SK-N-SH treated with all-trans-retinoic acid at 6 μM for 48 hours (cell line): ENCODE data around the gene PLCH2.

Source experiments
- ATAC-seq: fragments of 200-7000 bp; cut with Tn5 transposase; 3 replicates; pipeline ENCODE4 v1.9.1; 2020; ENCODE audit warnings: mild to moderate bottlenecking, moderate library complexity
- BACH2 ChIP-seq: fragments of 250-450 bp; sonication (Bioruptor Pico); IDR thresholded peaks from 2 replicates; pipeline ENCODE4 v1.9.0; 2021; ENCODE audit warnings: mild to moderate bottlenecking, borderline replicate concordance
- CSDC2 ChIP-seq: fragments of 250-450 bp; sonication (Bioruptor Pico); IDR thresholded peaks from 2 replicates; pipeline ENCODE4 v1.5.0; 2020; ENCODE audit warnings: mild to moderate bottlenecking, moderate library complexity
- CSRNP3 ChIP-seq: fragments of 250-450 bp; sonication (Bioruptor Pico); IDR thresholded peaks from 2 replicates; pipeline ENCODE4 v1.5.1; 2021; ENCODE audit warnings: mild to moderate bottlenecking, moderate library complexity
- GLIS3 ChIP-seq: fragments of 250-450 bp; sonication (Bioruptor Pico); IDR thresholded peaks from 2 replicates; pipeline ENCODE4 v1.5.0; 2020; ENCODE audit warnings: mild to moderate bottlenecking, moderate library complexity
- PPARA ChIP-seq: fragments of 250-450 bp; sonication (Bioruptor Pico); IDR thresholded peaks from 2 replicates; pipeline ENCODE4 v1.5.0; 2020; ENCODE audit warnings: mild to moderate bottlenecking, borderline replicate concordance
- SNAI2 ChIP-seq: fragments of 250-450 bp; sonication (Bioruptor Pico); IDR thresholded peaks from 2 replicates; pipeline ENCODE4 v1.5.0; 2020; ENCODE audit warnings: mild to moderate bottlenecking, moderate library complexity
- TCF4 ChIP-seq: fragments of 250-450 bp; sonication (Bioruptor Pico); IDR thresholded peaks from 2 replicates; pipeline ENCODE4 v1.8.0; 2021; ENCODE audit warnings: mild to moderate bottlenecking, moderate library complexity, borderline replicate concordance
- ZC3H10 ChIP-seq: fragments of 250-450 bp; sonication (Bioruptor Pico); IDR thresholded peaks from 2 replicates; pipeline ENCODE4 v1.5.1; 2021; ENCODE audit warnings: mild to moderate bottlenecking, moderate library complexity
- ZFP3 ChIP-seq: fragments of 250-450 bp; sonication (Bioruptor Pico); IDR thresholded peaks from 2 replicates; pipeline ENCODE4 v1.5.0; 2020; ENCODE audit warnings: mild to moderate bottlenecking, moderate library complexity
- ZFP30 ChIP-seq: fragments of 450-650 bp; formaldehyde crosslinking; IDR thresholded peaks from 2 replicates; pipeline ENCODE4 v1.5.0; 2022; ENCODE audit warnings: mild to moderate bottlenecking, moderate library complexity
- ZNF565 ChIP-seq: fragments of 450-650 bp; formaldehyde crosslinking; conservative IDR thresholded peaks from 2 replicates; pipeline ENCODE4 v1.5.0; 2020; ENCODE audit warnings: low read depth, mild to moderate bottlenecking, moderate library complexity
- ZNF70 ChIP-seq: fragments of 450-650 bp; formaldehyde crosslinking; IDR thresholded peaks from 2 replicates; pipeline ENCODE4 v1.5.0; 2020; ENCODE audit warnings: mild to moderate bottlenecking, moderate library complexity
- TF ChIP-seq, protein P1 (sequence below): fragments of 250-450 bp; sonication (Bioruptor Pico); IDR thresholded peaks from 2 replicates; pipeline ENCODE4 v1.8.0; 2020; ENCODE audit warnings: mild to moderate bottlenecking, moderate library complexity, borderline replicate concordance
- TF ChIP-seq, protein P2 (sequence below): fragments of 250-450 bp; sonication (Bioruptor Pico); IDR thresholded peaks from 2 replicates; pipeline ENCODE4 v1.5.0; 2020; ENCODE audit warnings: mild to moderate bottlenecking, moderate library complexity

Gene PLCH2

DNA sequence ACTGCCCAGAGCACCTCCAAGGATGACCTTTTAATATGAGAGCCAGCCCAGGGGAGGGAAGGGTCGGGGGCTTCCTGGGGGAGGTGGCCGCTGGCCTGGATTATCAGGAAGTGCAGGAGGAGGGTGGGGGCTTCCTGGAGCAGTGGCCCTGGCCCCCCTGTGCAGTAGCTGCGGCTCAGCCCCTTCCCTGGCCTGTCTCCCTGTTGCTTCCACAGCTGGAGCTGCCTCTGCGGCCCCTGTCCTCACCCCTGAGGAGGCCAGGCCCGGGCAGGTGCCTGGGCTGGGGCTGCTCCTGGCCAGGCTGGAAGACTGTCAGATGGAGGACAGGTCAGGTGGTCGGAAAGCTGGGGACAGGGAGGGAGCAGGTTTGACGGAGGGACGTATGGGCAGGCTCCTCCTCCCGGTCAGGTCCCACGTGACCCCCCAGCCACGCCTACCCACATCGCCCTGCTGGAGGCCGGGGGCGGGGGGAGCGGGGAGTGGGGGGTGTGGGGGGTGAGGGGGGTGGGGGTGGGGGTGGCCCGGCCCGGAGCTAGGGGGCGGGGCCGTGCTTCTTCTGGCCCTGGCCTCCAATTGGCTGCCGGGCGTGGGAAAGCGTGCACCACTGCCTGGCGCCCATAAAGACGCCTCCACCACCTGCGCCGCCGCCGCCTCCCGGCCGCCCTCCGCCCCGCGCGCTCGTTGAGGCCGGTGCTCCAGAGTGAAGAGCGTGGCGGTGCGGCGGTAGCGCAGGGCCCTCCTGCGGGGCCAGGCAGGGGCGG is 69.8 kb downstream of the PLCH2 start:
- TF ChIP-seq, protein P1, sequence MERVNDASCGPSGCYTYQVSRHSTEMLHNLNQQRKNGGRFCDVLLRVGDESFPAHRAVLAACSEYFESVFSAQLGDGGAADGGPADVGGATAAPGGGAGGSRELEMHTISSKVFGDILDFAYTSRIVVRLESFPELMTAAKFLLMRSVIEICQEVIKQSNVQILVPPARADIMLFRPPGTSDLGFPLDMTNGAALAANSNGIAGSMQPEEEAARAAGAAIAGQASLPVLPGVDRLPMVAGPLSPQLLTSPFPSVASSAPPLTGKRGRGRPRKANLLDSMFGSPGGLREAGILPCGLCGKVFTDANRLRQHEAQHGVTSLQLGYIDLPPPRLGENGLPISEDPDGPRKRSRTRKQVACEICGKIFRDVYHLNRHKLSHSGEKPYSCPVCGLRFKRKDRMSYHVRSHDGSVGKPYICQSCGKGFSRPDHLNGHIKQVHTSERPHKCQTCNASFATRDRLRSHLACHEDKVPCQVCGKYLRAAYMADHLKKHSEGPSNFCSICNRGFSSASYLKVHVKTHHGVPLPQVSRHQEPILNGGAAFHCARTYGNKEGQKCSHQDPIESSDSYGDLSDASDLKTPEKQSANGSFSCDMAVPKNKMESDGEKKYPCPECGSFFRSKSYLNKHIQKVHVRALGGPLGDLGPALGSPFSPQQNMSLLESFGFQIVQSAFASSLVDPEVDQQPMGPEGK (CRISPR knock-in tag): no peak
- 0 out of 2 replicates have a peak, but pooled peaks have one; percentile 33 for TF ChIP-seq ZFP3 (CRISPR knock-in tag)
- TF ChIP-seq, all 23 proteins: peak for 1
- peak; percentile 72 for ATAC-seq

DNA sequence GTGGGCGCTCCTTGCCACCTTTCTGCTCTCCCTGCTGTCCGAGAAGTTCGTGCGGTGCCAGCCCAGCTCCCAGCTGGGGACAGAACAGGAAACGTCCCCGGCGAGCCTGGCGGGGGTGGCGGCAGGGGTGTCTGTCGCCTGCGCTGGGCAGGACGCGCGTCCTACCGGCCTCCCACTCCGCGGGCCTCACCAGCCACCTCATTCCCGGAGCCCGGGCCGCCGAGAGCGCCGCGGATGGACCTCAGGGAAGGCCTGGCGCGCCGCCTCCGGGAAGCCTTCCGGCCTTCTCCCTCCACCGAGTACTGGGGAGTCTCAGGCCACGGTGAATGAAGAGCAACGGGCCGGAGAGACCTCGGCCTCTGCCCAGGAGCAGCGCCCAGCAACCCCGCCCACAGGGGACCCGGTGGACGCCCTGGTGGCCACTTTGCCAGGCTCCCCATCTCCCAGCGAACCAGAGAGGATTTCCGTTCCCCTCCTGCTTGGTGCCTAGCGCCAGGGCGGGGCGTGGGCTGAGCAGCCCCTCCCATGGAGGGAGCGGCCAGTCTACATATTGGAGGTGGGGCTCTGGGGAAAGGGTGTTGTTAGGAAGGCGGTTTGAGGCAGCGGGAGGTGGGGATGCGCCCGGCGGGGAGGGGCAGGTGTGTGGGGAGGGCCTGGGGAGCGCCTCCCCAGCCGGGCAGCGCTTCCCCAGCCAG is 70.6 kb downstream of the PLCH2 start:
- TF ChIP-seq BACH2 (CRISPR knock-in tag) (no peak), ZC3H10 (CRISPR knock-in tag) (no peak), GLIS3 (CRISPR knock-in tag) (no peak)
- TF ChIP-seq, protein P1 (CRISPR knock-in tag): peak; percentile 49; the same call in 1 of the 2 replicates
- peak; percentile 85 for ATAC-seq

DNA sequence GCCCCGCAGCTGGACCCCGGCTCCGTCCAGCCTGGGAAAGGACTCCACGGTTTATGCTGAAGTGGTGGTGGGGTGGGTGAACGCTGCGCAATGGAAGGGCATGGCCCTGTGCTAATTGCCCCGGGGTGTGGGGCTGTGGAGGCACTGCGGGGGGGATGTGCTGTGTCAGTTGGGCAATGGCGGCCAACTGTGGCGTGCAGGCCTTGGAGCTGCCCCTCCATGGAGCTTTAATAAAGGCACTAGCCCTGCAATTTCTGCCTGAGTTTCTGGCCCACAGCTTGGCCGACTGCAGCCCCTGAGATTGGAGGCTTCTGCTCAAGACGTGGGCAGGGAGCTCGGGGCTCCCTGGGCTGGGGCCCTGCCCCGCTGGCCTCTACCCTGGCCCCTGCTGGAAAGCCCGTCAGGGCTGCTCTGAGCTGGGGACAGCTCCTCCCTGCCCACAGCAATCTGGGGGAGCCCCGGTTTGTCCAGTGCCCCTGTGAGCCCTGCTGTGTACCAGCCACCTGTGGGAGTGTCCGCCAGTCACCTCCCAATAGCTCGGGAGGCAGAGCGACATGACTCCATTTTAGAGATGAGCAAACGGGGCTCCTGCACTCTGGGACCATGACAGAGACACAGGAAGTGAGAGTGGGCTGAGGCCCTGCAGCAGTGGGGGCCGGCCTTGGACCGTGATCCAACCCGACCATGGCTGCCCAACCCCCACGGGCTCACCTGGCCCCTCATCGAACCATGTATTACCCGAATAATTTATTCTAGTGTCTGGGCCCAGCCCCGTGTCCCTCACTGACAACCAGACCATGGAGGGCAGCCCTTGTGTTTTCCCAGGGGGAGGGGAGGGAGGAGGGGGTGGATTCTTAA is 71.3 kb downstream of the PLCH2 start:
- TF ChIP-seq ZC3H10 (CRISPR knock-in tag) (no peak), PPARA (CRISPR knock-in tag) (no peak), TCF4 (CRISPR knock-in tag) (no peak), ZNF565 (CRISPR knock-in tag) (no peak), ZNF70 (CRISPR knock-in tag) (no peak), CSDC2 (CRISPR knock-in tag) (no peak), SNAI2 (CRISPR knock-in tag) (no peak), ZFP30 (no peak), ZFP3 (CRISPR knock-in tag) (no peak), CSRNP3 (CRISPR knock-in tag) (no peak)
- TF ChIP-seq, protein P2, sequence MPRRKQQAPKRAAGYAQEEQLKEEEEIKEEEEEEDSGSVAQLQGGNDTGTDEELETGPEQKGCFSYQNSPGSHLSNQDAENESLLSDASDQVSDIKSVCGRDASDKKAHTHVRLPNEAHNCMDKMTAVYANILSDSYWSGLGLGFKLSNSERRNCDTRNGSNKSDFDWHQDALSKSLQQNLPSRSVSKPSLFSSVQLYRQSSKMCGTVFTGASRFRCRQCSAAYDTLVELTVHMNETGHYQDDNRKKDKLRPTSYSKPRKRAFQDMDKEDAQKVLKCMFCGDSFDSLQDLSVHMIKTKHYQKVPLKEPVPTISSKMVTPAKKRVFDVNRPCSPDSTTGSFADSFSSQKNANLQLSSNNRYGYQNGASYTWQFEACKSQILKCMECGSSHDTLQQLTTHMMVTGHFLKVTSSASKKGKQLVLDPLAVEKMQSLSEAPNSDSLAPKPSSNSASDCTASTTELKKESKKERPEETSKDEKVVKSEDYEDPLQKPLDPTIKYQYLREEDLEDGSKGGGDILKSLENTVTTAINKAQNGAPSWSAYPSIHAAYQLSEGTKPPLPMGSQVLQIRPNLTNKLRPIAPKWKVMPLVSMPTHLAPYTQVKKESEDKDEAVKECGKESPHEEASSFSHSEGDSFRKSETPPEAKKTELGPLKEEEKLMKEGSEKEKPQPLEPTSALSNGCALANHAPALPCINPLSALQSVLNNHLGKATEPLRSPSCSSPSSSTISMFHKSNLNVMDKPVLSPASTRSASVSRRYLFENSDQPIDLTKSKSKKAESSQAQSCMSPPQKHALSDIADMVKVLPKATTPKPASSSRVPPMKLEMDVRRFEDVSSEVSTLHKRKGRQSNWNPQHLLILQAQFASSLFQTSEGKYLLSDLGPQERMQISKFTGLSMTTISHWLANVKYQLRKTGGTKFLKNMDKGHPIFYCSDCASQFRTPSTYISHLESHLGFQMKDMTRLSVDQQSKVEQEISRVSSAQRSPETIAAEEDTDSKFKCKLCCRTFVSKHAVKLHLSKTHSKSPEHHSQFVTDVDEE (CRISPR knock-in tag): no peak
- TF ChIP-seq, protein P1 (CRISPR knock-in tag): no peak
- TF ChIP-seq, all 23 proteins: peak for 0
- peak; percentile 12 for ATAC-seq
